Nephron (organoid): ENCODE measurements around the gene CA6.

Experiments
- H3K27ac Mint-ChIP-seq, 3 experiments: 2 replicates each; pipeline ENCODE4 v1.8.0; 2020; ENCODE audit warnings: mixed read lengths in 3 of 3, mild to moderate bottlenecking in 2 of 3, moderate library complexity in 1 of 3
- H3K27me3 Mint-ChIP-seq: 2 replicates; pipeline ENCODE4 v1.8.0; 2021; ENCODE audit warnings: low read depth, mild to moderate bottlenecking, moderate library complexity, mixed read lengths
- H3K36me3 Mint-ChIP-seq: 2 replicates; pipeline ENCODE4 v1.8.0; 2020; ENCODE audit warnings: low read depth, mixed read lengths
- H3K4me1 Mint-ChIP-seq: 2 replicates; pipeline ENCODE4 v1.8.0; 2020; ENCODE audit warnings: mixed read lengths
- H3K4me3 Mint-ChIP-seq, 3 experiments: 2 replicates each; pipeline ENCODE4 v1.8.0; 2020; ENCODE audit warnings: mild to moderate bottlenecking in 3 of 3, mixed read lengths in 3 of 3, moderate library complexity in 2 of 3
- H3K9me3 Mint-ChIP-seq: 2 replicates; pipeline ENCODE4 v1.8.0; 2020; ENCODE audit warnings: mixed read lengths
- CTCF ChIP-seq, 3 experiments: fragments of 200-600 bp; sonication (generic); IDR thresholded peaks; one replicate each; pipeline ENCODE4 v1.5.0; 2021; ENCODE audit warnings: antibody characterized with exemption in 3 of 3; ENCODE audit not compliant: unreplicated experiment in 3 of 3

Gene CA6

GRCh38 chr1:9004031-9004699 lies 58.5 kb downstream of the CA6 start:
- no peak overlapping the region for H3K27ac Mint-ChIP-seq
- H3K4me3 Mint-ChIP-seq, result no peak overlapping the region
- no peaks in the 10 kb centered on the region for H3K9me3 Mint-ChIP-seq
- no peak for TF ChIP-seq CTCF (IDR thresholded peaks at IDR 0.05; ENCODE audit: unreplicated experiment in 3 of 3)
- H3K27me3 Mint-ChIP-seq, result peaks cover 22% of the 10 kb centered on the region
- H3K4me1 Mint-ChIP-seq, result peaks cover 8% of the 10 kb centered on the region
- no peaks in the 10 kb centered on the region for H3K36me3 Mint-ChIP-seq

- Mint-ChIP-seq H3K27ac (peak overlapping the region in 1 of 3 experiments; percentile 57), H3K9me3 (no peaks in the 10 kb centered on the region), H3K4me3 (no peak overlapping the region), H3K27me3 (peaks cover 22% of the 10 kb centered on the region), H3K36me3 (no peaks in the 10 kb centered on the region), H3K4me1 (peaks cover 9% of the 10 kb centered on the region)
- peak; percentile 95 to 98 (median 97) for TF ChIP-seq CTCF (IDR thresholded peaks at IDR 0.05; ENCODE audit: unreplicated experiment in 3 of 3)
Measured at GRCh38 chr1:9004700-9005394, 59.2 kb downstream of the CA6 start.

- peaks cover 24% of the 10 kb centered on the region for H3K27me3 Mint-ChIP-seq
- H3K9me3 Mint-ChIP-seq, result no peaks in the 10 kb centered on the region
- TF ChIP-seq CTCF (IDR thresholded peaks at IDR 0.05; ENCODE audit: unreplicated experiment in 3 of 3), result no peak
- peak overlapping the region in 1 of 3 experiments; percentile 57 for H3K27ac Mint-ChIP-seq
- H3K36me3 Mint-ChIP-seq, result no peaks in the 10 kb centered on the region
- peaks cover 9% of the 10 kb centered on the region for H3K4me1 Mint-ChIP-seq
- no peak overlapping the region for H3K4me3 Mint-ChIP-seq
Measured at GRCh38 chr1:9005395-9005708, 59.7 kb downstream of the CA6 start.

- peaks cover 26% of the 10 kb centered on the region for H3K27me3 Mint-ChIP-seq
- no peak for TF ChIP-seq CTCF (IDR thresholded peaks at IDR 0.05; ENCODE audit: unreplicated experiment in 3 of 3)
- H3K9me3 Mint-ChIP-seq, result no peaks in the 10 kb centered on the region
- H3K4me1 Mint-ChIP-seq, result peaks cover 12% of the 10 kb centered on the region
- no peak overlapping the region for H3K27ac Mint-ChIP-seq
- H3K36me3 Mint-ChIP-seq, result no peaks in the 10 kb centered on the region
- no peak overlapping the region for H3K4me3 Mint-ChIP-seq
Measured at GRCh38 chr1:9006956-9007615, 61.4 kb downstream of the CA6 start.

GRCh38 chr1:9008236-9008635 lies 62.6 kb downstream of the CA6 start:
- no peak for TF ChIP-seq CTCF (IDR thresholded peaks at IDR 0.05; ENCODE audit: unreplicated experiment in 3 of 3)
- no peaks in the 10 kb centered on the region for H3K36me3 Mint-ChIP-seq
- H3K9me3 Mint-ChIP-seq, result no peaks in the 10 kb centered on the region
- H3K27ac Mint-ChIP-seq, result no peak overlapping the region
- peaks cover 26% of the 10 kb centered on the region for H3K27me3 Mint-ChIP-seq
- no peak overlapping the region for H3K4me3 Mint-ChIP-seq
- H3K4me1 Mint-ChIP-seq, result peaks cover 15% of the 10 kb centered on the region
